Mesendoderm (in vitro differentiated cells): ENCODE results near the gene VSIG8.

Experiments
- DNase-seq: peaks from one replicate; pipeline ENCODE4 v3.0.0; 2013
- H2AK5ac ChIP-seq: 2 replicates; pipeline ENCODE4 v1.6.1; 2013; ENCODE audit warnings: low read length, inconsistent platforms
- H2BK120ac ChIP-seq: 2 replicates; pipeline ENCODE4 v1.6.1; 2013; ENCODE audit warnings: low read depth, mild to moderate bottlenecking, low read length, moderate library complexity, mixed read lengths
- H2BK15ac ChIP-seq: replicated peaks from 2 replicates; pipeline ENCODE4 v1.6.1; 2013; ENCODE audit warnings: low read depth, mild to moderate bottlenecking, moderate library complexity
- H2BK5ac ChIP-seq: 2 replicates; pipeline ENCODE4 v1.6.1; 2013; ENCODE audit warnings: low read length, inconsistent platforms
- H3K18ac ChIP-seq: 2 replicates; pipeline ENCODE4 v1.6.1; 2013; ENCODE audit warnings: mild to moderate bottlenecking, low read length, mixed read lengths
- H3K23ac ChIP-seq: one replicate; pipeline ENCODE4 v1.6.1; 2013; ENCODE audit warnings: low read length
- H3K27ac ChIP-seq: 2 replicates; pipeline ENCODE4 v1.5.1; 2013; ENCODE audit warnings: low read depth, mild to moderate bottlenecking, inconsistent platforms, low read length, moderate library complexity
- H3K27me3 ChIP-seq: 2 replicates; pipeline ENCODE4 v1.6.1; 2013; ENCODE audit warnings: low read length, control low read depth, mild to moderate bottlenecking, inconsistent platforms; ENCODE audit not compliant: insufficient read depth, poor library complexity
- H3K36me3 ChIP-seq: 2 replicates; pipeline ENCODE4 v1.6.1; 2013; ENCODE audit warnings: low read length, inconsistent platforms; ENCODE audit not compliant: control insufficient read depth, insufficient read depth
- H3K4ac ChIP-seq: one replicate; pipeline ENCODE4 v1.6.1; 2013; ENCODE audit warnings: low read depth, mild to moderate bottlenecking, low read length, moderate library complexity
- H3K4me1 ChIP-seq: 2 replicates; pipeline ENCODE4 v1.6.1; 2013; ENCODE audit warnings: low read depth, low read length, inconsistent platforms; ENCODE audit not compliant: control insufficient read depth
- H3K4me2 ChIP-seq: 2 replicates; pipeline ENCODE4 v1.6.1; 2013; ENCODE audit warnings: low read length
- H3K4me3 ChIP-seq: 2 replicates; pipeline ENCODE4 v1.5.1; 2013; ENCODE audit warnings: mild to moderate bottlenecking, low read length
- H3K56ac ChIP-seq: one replicate; pipeline ENCODE4 v1.6.1; 2013; ENCODE audit warnings: low read length
- H3K79me1 ChIP-seq: 2 replicates; pipeline ENCODE4 v1.6.1; 2013; ENCODE audit warnings: low read length, inconsistent platforms
- H3K79me2 ChIP-seq: 2 replicates; pipeline ENCODE4 v1.6.1; 2013; ENCODE audit warnings: mild to moderate bottlenecking, low read length; ENCODE audit not compliant: control insufficient read depth, insufficient read depth
- H3K9ac ChIP-seq: 2 replicates; pipeline ENCODE4 v1.6.1; 2013; ENCODE audit warnings: low read length, inconsistent platforms
- H4K5ac ChIP-seq: one replicate; pipeline ENCODE4 v1.6.1; 2013; ENCODE audit warnings: low read length
- H4K8ac ChIP-seq: one replicate; pipeline ENCODE4 v1.6.1; 2013; ENCODE audit warnings: low read depth, mild to moderate bottlenecking, control low read depth, low read length, moderate library complexity
- WGBS: extraction: QIAGEN DNeasy Blood & Tissue Kit; methylation state at CpG from one replicate; pipeline ENCODE4 v1.1.7; 2013; ENCODE audit warnings: low lambda C conversion rate, missing lambda C conversion rate; ENCODE audit not compliant: insufficient coverage; ENCODE audit errors: extremely low coverage; 5-methylcytosine and 5-hydroxymethylcytosine counted together

The VSIG8 gene

DNA sequence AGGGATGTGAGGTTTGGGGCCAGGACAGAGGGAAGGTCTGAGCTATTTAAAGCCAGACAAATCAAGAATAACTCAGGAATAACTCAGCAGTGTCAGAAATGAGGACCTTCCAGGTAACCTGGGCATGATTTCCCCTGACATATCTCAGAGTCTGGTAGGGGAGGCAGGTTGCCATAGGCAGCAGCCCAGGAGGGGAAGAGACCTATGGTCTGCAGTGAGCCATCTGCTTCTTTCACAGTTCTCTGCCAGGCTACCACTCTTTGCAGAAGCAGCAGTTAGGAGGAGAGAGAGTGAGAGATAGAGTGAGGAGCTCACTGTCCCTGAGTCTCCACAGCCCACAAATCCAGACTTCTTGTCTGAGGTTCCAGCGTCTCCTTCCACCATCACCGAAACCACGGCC is 6.3 kb upstream of the VSIG8 start:
- Histone ChIP-seq H2AK5ac (no peak overlapping the region), H4K8ac (no peak overlapping the region), H2BK120ac (no peak overlapping the region), H3K4me3 (no peak overlapping the region), H3K79me2 (no peaks in the 10 kb centered on the region), H3K4me1 (peaks cover 2% of the 10 kb centered on the region), H3K23ac (no peak overlapping the region), H3K4ac (no peak overlapping the region), H3K79me1 (no peaks in the 10 kb centered on the region), H3K36me3 (no peaks in the 10 kb centered on the region), H3K18ac (no peak overlapping the region), H3K27ac (no peak overlapping the region), H3K56ac (no peak overlapping the region), H3K9ac (no peak overlapping the region), H2BK5ac (no peak overlapping the region), H3K27me3 (no peaks in the 10 kb centered on the region), H2BK15ac (no peak overlapping the region), H4K5ac (no peak overlapping the region), H3K4me2 (no peak overlapping the region)
- WGBS, result no CpG with 5 or more reads among the region's 3 CpGs
- no peak for DNase-seq

DNA sequence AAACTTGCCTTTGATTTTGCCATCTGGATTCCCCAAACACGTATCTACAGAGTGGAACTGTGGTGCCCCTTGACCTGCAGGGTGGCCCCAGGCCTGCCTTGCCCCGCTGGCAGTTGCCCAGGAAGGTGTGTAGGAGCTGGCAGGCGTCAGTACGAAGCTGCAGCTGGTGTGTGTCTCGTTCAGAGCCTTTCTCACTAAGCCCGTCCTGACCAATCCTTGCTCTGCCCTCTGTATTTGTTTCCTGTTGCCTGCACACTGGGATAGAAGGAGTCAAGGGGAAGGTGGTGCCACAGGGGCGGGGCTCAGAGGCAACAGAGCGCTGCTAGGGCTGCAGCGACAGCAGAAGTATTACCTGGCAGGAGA is 5.2 kb upstream of the VSIG8 start:
- H3K4me2 ChIP-seq, result no peak overlapping the region
- no peak overlapping the region for H3K27ac ChIP-seq
- peaks cover 2% of the 10 kb centered on the region for H3K4me1 ChIP-seq
- H3K36me3 ChIP-seq, result no peaks in the 10 kb centered on the region
- no peak overlapping the region for H2BK120ac ChIP-seq
- no peak overlapping the region for H2BK5ac ChIP-seq
- no peak overlapping the region for H4K5ac ChIP-seq
- no peaks in the 10 kb centered on the region for H3K27me3 ChIP-seq
- no peak overlapping the region for H2AK5ac ChIP-seq
- no peak overlapping the region for H3K23ac ChIP-seq
- WGBS, result no CpG with 5 or more reads among the region's 9 CpGs
- H3K56ac ChIP-seq, result peak overlapping the region; percentile 2
- H3K4ac ChIP-seq, result no peak overlapping the region
- no peak overlapping the region for H2BK15ac ChIP-seq
- no peak overlapping the region for H3K4me3 ChIP-seq
- no peak overlapping the region for H3K9ac ChIP-seq
- H3K79me2 ChIP-seq, result no peaks in the 10 kb centered on the region
- no peaks in the 10 kb centered on the region for H3K79me1 ChIP-seq
- H3K18ac ChIP-seq, result no peak overlapping the region
- no peak overlapping the region for H4K8ac ChIP-seq
- peak; percentile 59 for DNase-seq

DNA sequence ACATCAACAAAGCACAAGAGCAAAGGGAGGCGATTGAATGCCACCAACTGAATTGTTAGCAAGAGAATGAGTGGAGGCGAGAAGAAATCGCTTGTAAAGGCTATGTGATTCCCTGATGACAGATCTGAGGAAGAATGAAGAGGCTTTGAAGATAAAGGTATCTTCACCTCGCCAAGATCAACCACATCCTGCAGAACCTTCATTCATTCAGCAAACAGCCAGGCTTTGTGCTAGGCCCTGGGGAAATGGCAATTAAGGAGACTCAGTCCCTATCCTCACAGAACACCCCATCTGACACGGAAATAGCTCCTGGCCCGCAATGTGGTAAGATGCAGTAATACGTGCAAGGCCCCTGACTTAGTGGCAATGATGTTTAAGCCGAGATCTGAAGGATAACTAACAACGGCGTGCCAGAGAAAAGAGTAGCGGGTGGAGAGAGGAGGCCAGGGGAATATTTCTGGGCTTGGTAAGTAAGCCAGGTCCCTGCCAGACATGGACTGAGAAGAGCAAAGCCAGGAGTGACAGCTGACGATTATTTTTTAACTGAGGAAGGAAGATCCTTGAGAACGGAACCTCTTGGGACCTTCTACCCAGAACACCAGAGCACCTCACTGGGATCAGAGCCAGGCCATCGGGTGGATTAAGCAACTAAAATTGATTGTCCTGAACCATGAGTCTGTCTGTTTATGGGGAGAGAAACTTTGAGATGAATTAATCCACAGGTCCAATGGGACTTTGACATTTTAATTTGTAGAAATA is 4.6 kb upstream of the VSIG8 start:
- no peaks in the 10 kb centered on the region for H3K27me3 ChIP-seq
- no peak for DNase-seq
- H3K23ac ChIP-seq, result no peak overlapping the region
- no peak overlapping the region for H3K56ac ChIP-seq
- H3K27ac ChIP-seq, result no peak overlapping the region
- no peak overlapping the region for H3K4me2 ChIP-seq
- H3K9ac ChIP-seq, result no peak overlapping the region
- no peak overlapping the region for H4K5ac ChIP-seq
- no CpG with 5 or more reads among the region's 14 CpGs for WGBS
- no peak overlapping the region for H3K18ac ChIP-seq
- no peak overlapping the region for H2BK5ac ChIP-seq
- H3K4me3 ChIP-seq, result no peak overlapping the region
- no peaks in the 10 kb centered on the region for H3K79me2 ChIP-seq
- H3K36me3 ChIP-seq, result no peaks in the 10 kb centered on the region
- H2BK120ac ChIP-seq, result no peak overlapping the region
- no peak overlapping the region for H4K8ac ChIP-seq
- H2BK15ac ChIP-seq, result no peak overlapping the region
- H3K4ac ChIP-seq, result no peak overlapping the region
- peaks cover 2% of the 10 kb centered on the region for H3K4me1 ChIP-seq
- no peaks in the 10 kb centered on the region for H3K79me1 ChIP-seq
- H2AK5ac ChIP-seq, result no peak overlapping the region

DNA sequence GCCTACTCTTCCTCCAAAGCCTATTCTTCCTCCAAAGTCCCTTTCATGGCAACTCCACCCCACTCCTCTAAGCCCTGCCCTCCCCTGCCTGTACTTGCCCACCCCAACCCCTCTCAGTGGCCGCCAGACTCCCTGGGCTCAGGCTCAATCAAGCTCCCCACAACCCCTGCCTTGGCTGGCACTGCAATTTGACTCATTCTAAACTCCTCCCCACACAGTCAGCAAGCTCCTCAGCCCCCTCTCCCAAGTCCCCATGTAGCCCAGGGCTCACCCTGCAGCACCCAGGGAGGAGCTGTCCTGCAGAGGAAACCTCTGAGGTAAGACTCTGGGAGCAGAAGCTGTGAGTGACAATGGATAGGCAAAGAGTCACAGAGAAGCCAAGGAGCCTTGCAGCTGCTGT is 3.6 kb upstream of the VSIG8 start:
- no peak overlapping the region for H3K4ac ChIP-seq
- WGBS, result no CpG with 5 or more reads among the region's 1 CpG
- H2BK15ac ChIP-seq, result no peak overlapping the region
- H3K4me3 ChIP-seq, result no peak overlapping the region
- H3K23ac ChIP-seq, result no peak overlapping the region
- no peak overlapping the region for H3K18ac ChIP-seq
- H3K79me2 ChIP-seq, result no peaks in the 10 kb centered on the region
- H3K27me3 ChIP-seq, result no peaks in the 10 kb centered on the region
- no peak overlapping the region for H3K9ac ChIP-seq
- H3K27ac ChIP-seq, result no peak overlapping the region
- no peak overlapping the region for H3K56ac ChIP-seq
- no peak overlapping the region for H3K4me2 ChIP-seq
- H3K4me1 ChIP-seq, result peaks cover 2% of the 10 kb centered on the region
- H4K5ac ChIP-seq, result no peak overlapping the region
- DNase-seq, result no peak
- H2BK120ac ChIP-seq, result no peak overlapping the region
- no peaks in the 10 kb centered on the region for H3K36me3 ChIP-seq
- H2AK5ac ChIP-seq, result no peak overlapping the region
- H2BK5ac ChIP-seq, result no peak overlapping the region
- no peaks in the 10 kb centered on the region for H3K79me1 ChIP-seq
- H4K8ac ChIP-seq, result no peak overlapping the region

DNA sequence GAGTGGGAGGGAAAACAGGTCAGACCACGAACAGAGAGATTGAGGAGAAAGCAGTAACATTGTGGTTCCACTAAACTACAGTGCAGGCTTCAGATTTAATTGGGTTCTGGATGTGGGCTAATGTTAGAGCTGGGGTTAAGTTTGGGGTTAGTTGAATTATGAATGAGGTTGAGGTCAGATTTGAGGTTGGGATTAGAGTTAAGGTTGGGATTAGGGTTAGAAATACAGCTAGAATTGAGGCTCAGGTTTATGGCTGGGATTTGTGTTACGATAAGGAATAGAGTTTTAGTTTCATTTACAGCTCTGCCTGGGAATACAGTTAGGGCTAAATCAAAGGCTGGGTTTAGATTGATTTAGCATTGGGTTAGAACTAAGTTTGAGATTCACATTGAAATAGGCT is 1.8 kb upstream of the VSIG8 start:
- Histone ChIP-seq H4K8ac (no peak overlapping the region), H3K4ac (no peak overlapping the region), H2BK120ac (no peak overlapping the region), H3K9ac (no peak overlapping the region), H3K18ac (no peak overlapping the region), H3K36me3 (no peaks in the 10 kb centered on the region), H4K5ac (no peak overlapping the region), H3K23ac (no peak overlapping the region), H3K4me1 (no peaks in the 10 kb centered on the region), H3K4me3 (no peak overlapping the region), H2BK5ac (no peak overlapping the region), H3K4me2 (no peak overlapping the region), H3K79me1 (no peaks in the 10 kb centered on the region), H3K56ac (no peak overlapping the region), H2BK15ac (no peak overlapping the region), H2AK5ac (no peak overlapping the region), H3K27me3 (no peaks in the 10 kb centered on the region), H3K27ac (no peak overlapping the region), H3K79me2 (no peaks in the 10 kb centered on the region)
- no peak for DNase-seq
- no CpG with 5 or more reads among the region's 2 CpGs for WGBS

DNA sequence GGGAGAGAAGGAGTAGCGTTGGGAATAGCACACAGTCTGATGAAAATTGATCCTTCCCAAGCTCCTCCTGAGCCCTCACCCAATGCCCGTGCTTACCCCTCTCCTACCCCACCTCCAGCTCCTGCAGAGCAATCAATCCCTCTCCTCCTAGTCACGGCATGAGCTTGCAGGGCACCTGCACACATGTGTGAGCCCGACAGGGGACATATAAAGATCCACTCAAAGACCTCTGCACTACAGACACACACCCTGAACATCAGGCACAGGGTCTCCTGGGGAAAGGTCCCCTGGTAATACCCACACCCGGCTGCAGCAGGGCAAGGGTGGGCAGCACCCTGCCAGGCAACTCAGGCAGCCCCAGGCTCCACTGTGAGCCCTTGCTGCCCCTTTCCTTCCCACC is 426 bp downstream of the VSIG8 start:
- Histone ChIP-seq H3K56ac (no peak overlapping the region), H3K9ac (no peak overlapping the region), H3K27ac (no peak overlapping the region), H2AK5ac (no peak overlapping the region), H3K4me2 (no peak overlapping the region), H3K4me3 (no peak overlapping the region), H3K79me1 (no peaks in the 10 kb centered on the region), H2BK120ac (no peak overlapping the region), H3K18ac (no peak overlapping the region), H3K4me1 (no peaks in the 10 kb centered on the region), H3K4ac (no peak overlapping the region), H3K36me3 (no peaks in the 10 kb centered on the region), H2BK5ac (no peak overlapping the region), H2BK15ac (no peak overlapping the region), H4K5ac (no peak overlapping the region), H3K23ac (no peak overlapping the region), H3K79me2 (no peaks in the 10 kb centered on the region), H3K27me3 (no peaks in the 10 kb centered on the region), H4K8ac (no peak overlapping the region)
- no peak for DNase-seq
- WGBS, result no CpG with 5 or more reads among the region's 5 CpGs
